BLaER1 treated with 17β-estradiol and CSF1 and Interleukin-3, amounts not matched to agents 10 nM and 100 nM (cell line): ENCODE results near the gene SORCS2.

Source experiments
- H3K27ac ChIP-seq, 11 experiments: shearing (Covaris generic); formaldehyde crosslinking; 2 replicates each; pipeline ENCODE4 v1.8.1; 2022
- H3K27me3 ChIP-seq, 11 experiments: shearing (Covaris generic); formaldehyde crosslinking; 2 replicates each; pipeline ENCODE4 v1.8.1; 2022
- H3K36me3 ChIP-seq, 11 experiments: shearing (Covaris generic); formaldehyde crosslinking; 2 replicates each; pipeline ENCODE4 v1.8.1; 2022
- H3K4me1 ChIP-seq, 10 experiments: shearing (Covaris generic); formaldehyde crosslinking; 2 replicates each; pipeline ENCODE4 v1.8.1; 2022
- H3K4me2 ChIP-seq, 11 experiments: shearing (Covaris generic); formaldehyde crosslinking; 2 replicates each; pipeline ENCODE4 v1.8.1; 2022
- H3K4me3 ChIP-seq, 10 experiments: shearing (Covaris generic); formaldehyde crosslinking; 2 replicates each; pipeline ENCODE4 v1.8.1; 2022
- H3K9ac ChIP-seq, 11 experiments: shearing (Covaris generic); formaldehyde crosslinking; 2 replicates each; pipeline ENCODE4 v1.8.1; 2022
- H3K9me3 ChIP-seq, 11 experiments: shearing (Covaris generic); formaldehyde crosslinking; replicated peaks in 1 of 11; 2 replicates each; pipeline ENCODE4 v1.8.1; 2022
- H4K20me1 ChIP-seq, 11 experiments: shearing (Covaris generic); formaldehyde crosslinking; 2 replicates each; pipeline ENCODE4 v1.8.1; 2022
- Cebpa-rat ChIP-seq, 11 experiments: shearing (Covaris generic); IDR thresholded peaks; 2 replicates each; pipeline ENCODE4 v1.8.1; 2022

The SORCS2 gene

DNA sequence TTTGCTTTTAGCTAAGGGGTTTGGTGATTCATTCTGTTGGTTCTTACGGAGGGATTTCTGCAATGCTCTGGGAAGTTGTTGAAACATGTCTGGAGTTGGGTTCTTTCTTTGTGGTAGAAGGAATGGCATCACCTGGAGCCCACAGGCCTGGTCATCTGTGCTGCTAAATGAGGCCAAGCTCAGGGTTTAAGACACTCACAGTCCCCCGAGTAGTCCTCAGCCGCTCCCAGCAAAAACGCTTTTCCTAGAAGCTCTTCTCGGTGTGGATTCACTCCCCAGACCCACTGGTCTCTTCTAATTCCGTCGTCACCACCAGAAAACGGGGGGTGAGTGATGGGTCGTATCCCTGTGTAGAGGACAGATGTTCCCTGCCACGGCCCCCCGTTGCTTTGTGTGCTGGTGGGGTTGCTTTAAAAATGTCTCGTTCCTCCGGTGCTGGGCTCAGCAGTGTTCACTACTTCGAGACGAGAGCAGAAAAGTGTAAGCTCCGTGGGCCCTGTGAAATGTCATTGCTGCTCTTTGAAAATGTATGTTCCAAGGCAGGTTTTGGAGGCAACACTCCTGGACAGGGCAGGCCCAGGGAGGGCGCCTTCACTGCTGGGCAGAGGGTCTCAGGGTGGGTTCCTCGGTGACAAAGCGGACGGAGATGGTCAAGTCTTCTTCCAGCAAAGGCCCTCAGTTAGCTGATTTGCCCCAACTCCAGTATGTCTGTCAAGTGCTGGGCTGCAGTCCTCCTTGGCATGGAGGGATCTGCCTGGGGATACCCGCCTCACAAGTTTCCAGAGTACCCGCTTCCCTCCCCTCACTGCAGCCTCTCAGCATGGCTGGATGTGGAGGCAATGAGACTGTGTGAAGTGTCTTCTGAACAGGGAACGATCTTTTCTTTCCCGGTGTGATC, 205.1 kb downstream of the SORCS2 start:
- H3K27me3 ChIP-seq: peaks cover 0 to 8% (median 0%) of the 10 kb centered on the region in 11 experiments; a peak in 2 of 22 replicates
- peak overlapping the region in 5 of 11 experiments; percentile 7 to 58 (median 13); a peak in 6 of 22 replicates for H3K9ac ChIP-seq
- peak overlapping the region; percentile 6 to 89 (median 67); a peak in 20 of 22 replicates for H3K4me2 ChIP-seq
- H3K4me1 ChIP-seq: peaks cover 28 to 77% (median 72%) of the 10 kb centered on the region in 10 experiments
- H3K27ac ChIP-seq: peak overlapping the region in 6 of 11 experiments; percentile 25 to 60 (median 51); a peak in 9 of 22 replicates
- H3K9me3 ChIP-seq: no peaks in the 10 kb centered on the region
- no peaks in the 10 kb centered on the region; a peak in 1 of 22 replicates for H4K20me1 ChIP-seq
- H3K4me3 ChIP-seq: no peak overlapping the region
- no peak for TF ChIP-seq Cebpa-rat (IDR thresholded peaks at IDR 0.05)
- no peaks in the 10 kb centered on the region for H3K36me3 ChIP-seq

DNA sequence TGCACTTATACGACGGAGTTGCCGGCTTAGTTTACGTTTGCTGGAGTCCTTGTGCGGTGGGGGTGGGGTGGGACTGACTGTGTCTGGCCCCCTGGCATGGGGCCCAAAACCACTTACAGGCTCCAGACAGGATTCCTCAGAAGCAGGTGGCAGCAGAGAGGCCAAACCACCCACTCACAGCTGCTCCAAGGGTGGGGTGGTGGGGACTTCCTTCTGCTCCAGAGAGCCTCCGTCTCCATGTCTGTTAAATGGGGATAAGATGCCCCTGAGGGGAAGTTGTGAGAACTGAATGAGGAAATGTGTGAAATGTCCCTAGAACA, 205.7 kb downstream of the SORCS2 start:
- Histone ChIP-seq H3K4me1 (peaks cover 28 to 71% (median 66%) of the 10 kb centered on the region in 10 experiments), H3K9me3 (no peaks in the 10 kb centered on the region), H3K4me3 (no peak overlapping the region), H3K27ac (peak overlapping the region in 5 of 11 experiments; percentile 49 to 60 (median 51); a peak in 9 of 22 replicates), H4K20me1 (no peaks in the 10 kb centered on the region; a peak in 1 of 22 replicates), H3K9ac (peak overlapping the region in 4 of 11 experiments; percentile 7 to 58 (median 22); a peak in 5 of 22 replicates), H3K4me2 (peak overlapping the region; percentile 6 to 89 (median 67); a peak in 20 of 22 replicates), H3K27me3 (peaks cover 0 to 8% (median 0%) of the 10 kb centered on the region in 11 experiments; a peak in 2 of 22 replicates), H3K36me3 (no peaks in the 10 kb centered on the region)
- no peak for TF ChIP-seq Cebpa-rat (IDR thresholded peaks at IDR 0.05)

DNA sequence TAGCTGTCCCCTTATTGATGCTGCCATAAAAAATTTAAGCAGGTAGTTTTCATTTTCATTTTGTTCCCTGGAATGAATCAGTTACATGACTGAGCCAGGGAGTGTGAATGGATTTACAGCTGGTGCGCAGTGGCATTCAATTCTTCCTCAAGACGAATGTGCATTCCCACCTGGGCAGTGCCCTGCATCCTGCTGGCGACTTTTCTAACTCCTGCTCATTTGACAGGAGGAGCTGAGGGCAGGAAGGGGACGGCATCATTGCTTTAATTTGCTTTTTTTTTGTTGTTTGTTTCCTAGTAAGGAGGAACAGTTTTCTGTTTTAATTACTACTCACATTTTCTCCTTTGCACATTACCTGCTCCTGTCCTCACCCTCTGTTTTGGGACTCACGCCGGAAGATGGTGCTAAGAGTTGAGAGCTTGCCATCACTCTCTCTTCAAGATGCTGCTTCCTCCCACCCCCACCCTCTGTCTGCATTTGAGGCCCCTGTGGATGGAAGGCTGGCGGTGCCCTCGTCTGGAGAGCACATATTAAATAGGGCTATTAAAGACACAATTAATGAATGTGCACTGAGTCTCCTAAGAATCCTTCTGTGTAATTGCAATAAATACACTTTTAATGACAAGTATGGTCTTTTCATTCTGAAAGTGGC, 206.6 kb downstream of the SORCS2 start:
- no peaks in the 10 kb centered on the region; a peak in 1 of 22 replicates for H4K20me1 ChIP-seq
- H3K4me3 ChIP-seq: no peak overlapping the region
- TF ChIP-seq Cebpa-rat (IDR thresholded peaks at IDR 0.05): no peak
- no peaks in the 10 kb centered on the region; a peak in 1 of 22 replicates for H3K9me3 ChIP-seq
- H3K9ac ChIP-seq: peak overlapping the region in 1 of 11 experiments; percentile 33; a peak in 1 of 22 replicates
- peaks cover 0 to 8% (median 0%) of the 10 kb centered on the region in 11 experiments; a peak in 2 of 22 replicates for H3K27me3 ChIP-seq
- no peak overlapping the region for H3K27ac ChIP-seq
- H3K4me1 ChIP-seq: peaks cover 28 to 62% (median 60%) of the 10 kb centered on the region in 10 experiments
- H3K4me2 ChIP-seq: peak overlapping the region; percentile 0 to 89 (median 67); a peak in 20 of 22 replicates
- no peaks in the 10 kb centered on the region for H3K36me3 ChIP-seq

DNA sequence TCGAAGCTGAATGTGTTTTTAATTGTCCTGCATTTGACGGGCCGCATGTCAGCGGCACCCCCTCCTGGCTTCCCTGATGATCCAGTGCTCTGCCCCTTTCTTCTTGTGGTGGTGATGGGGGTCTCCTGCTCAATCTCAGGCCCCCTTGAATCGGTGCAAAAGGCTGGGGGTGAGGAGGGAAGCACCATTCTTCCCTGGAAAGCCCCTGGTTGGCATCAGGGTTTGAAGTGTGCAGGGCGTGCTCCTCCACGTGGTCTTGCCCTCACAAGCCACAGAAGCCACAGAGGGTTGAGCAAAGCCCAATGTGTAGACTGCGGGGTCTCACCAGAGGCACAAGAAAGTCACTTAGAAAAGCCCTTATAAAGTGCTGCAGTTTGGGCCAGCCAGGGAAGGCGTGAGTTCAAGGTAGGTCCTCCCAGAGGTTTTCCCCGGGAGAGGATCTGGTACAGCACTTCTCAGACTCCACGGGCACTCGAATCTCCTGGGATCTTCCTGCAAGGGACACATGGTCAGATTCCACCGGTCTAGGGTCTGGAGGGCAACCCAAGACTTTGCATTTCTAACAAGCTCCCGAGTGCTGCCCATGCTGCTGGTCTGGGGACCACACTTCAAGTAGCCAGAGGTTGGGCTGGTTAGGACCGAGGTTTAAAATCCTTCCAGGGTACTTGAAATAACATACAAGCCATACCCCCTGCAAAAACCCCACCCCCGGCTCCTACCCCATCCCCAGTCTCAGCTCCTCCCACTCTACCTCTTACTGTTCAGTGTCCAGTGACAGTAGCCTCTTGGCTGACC, 207.3 kb downstream of the SORCS2 start:
- Histone ChIP-seq H3K4me2 (peak overlapping the region; percentile 0 to 89 (median 67); a peak in 21 of 22 replicates), H3K36me3 (no peaks in the 10 kb centered on the region), H3K4me1 (peaks cover 28 to 55% (median 53%) of the 10 kb centered on the region in 10 experiments), H3K27me3 (peaks cover 0 to 8% (median 0%) of the 10 kb centered on the region in 11 experiments; a peak in 2 of 22 replicates), H3K9ac (peak overlapping the region in 2 of 11 experiments; percentile 10 to 33; a peak in 1 of 22 replicates), H4K20me1 (no peaks in the 10 kb centered on the region; a peak in 1 of 22 replicates), H3K27ac (no peak overlapping the region), H3K4me3 (no peak overlapping the region), H3K9me3 (peaks cover 0 to 6% (median 2%) of the 10 kb centered on the region in 11 experiments; a peak in 12 of 22 replicates)
- TF ChIP-seq Cebpa-rat (IDR thresholded peaks at IDR 0.05): no peak

DNA sequence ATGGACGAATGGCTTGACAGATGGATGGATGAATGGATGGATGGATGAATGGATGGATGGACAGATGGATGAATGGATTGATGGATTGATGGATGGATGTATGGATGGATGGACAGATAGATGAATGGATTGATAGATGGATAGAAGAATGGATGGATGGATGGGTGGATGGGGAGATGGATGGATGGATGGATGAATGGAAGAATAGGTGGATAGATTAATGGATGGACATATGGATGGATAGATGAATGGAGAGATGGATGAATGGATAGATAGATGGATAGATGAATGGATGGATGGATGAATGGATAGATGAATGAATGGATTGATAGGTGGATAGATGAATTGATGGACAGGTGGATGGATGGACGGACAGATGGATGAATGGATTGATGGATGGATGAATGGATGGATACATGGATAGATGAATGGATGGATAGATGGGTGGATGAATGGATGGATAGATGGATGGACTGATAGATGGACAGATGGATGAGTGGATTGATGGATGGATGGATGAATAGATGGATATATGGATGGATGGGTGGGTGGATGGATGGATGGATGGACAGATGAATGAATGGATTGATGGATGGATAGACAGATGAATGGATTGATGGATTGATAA, 208.4 kb downstream of the SORCS2 start:
- H3K9me3 ChIP-seq: peaks cover 0 to 16% (median 11%) of the 10 kb centered on the region in 11 experiments; a peak in 16 of 22 replicates
- H3K36me3 ChIP-seq: no peaks in the 10 kb centered on the region
- peaks cover 28 to 44% (median 41%) of the 10 kb centered on the region in 10 experiments for H3K4me1 ChIP-seq
- no peak for TF ChIP-seq Cebpa-rat (IDR thresholded peaks at IDR 0.05)
- no peak overlapping the region for H3K27ac ChIP-seq
- no peak overlapping the region for H3K4me3 ChIP-seq
- H4K20me1 ChIP-seq: no peaks in the 10 kb centered on the region
- peaks cover 0 to 6% (median 0%) of the 10 kb centered on the region in 11 experiments; a peak in 2 of 22 replicates for H3K27me3 ChIP-seq
- H3K9ac ChIP-seq: no peak overlapping the region
- no peak overlapping the region for H3K4me2 ChIP-seq

DNA sequence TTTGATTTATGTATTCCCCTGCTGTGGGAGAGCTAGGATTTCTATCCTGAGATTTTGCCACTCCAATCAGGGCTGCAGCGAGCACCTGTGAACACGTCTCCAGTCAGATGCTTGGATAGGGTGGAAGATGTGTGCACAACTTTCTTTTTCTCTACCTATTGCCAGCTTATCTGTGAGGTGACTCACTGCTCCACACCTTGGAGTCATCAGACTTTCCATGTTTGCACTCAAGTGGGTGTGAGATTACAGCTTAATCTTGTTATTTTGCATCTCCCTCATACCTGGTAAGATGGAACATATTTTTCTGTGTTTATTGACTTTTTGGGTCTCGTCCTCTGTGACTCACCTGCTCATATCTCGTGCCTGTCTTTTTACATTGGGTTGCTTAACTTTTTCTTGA, 210.2 kb downstream of the SORCS2 start:
- Histone ChIP-seq H3K4me2 (no peak overlapping the region), H3K4me1 (peaks cover 23 to 26% (median 24%) of the 10 kb centered on the region in 10 experiments), H3K27ac (no peak overlapping the region), H3K9me3 (peaks cover 8 to 31% (median 26%) of the 10 kb centered on the region in 11 experiments; a peak in 21 of 22 replicates), H3K27me3 (no peaks in the 10 kb centered on the region; a peak in 1 of 22 replicates), H4K20me1 (no peaks in the 10 kb centered on the region), H3K36me3 (peaks cover 0 to 4% (median 0%) of the 10 kb centered on the region in 11 experiments; a peak in 1 of 22 replicates), H3K9ac (no peak overlapping the region), H3K4me3 (no peak overlapping the region)
- no peak for TF ChIP-seq Cebpa-rat (IDR thresholded peaks at IDR 0.05)

DNA sequence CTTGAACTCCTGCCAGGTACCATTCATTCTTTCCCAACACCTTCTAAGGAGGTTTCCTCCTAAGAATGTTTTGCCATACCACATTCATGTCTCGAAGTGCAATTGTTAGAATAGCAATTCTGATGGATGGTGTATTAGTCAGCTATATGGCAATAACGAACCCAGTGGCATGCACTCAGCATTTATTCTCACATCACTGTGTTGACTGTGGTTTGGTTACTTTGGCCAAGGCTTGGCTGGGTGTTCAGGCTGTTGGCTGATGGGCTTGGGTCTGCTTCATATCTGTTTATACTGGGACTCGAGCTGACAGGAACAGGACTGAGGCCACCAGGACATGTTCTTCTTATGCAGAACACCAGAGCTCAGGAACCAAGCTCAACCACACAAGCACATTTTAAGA, 210.7 kb downstream of the SORCS2 start:
- Histone ChIP-seq H3K4me1 (peaks cover 18 to 22% (median 19%) of the 10 kb centered on the region in 10 experiments), H3K9me3 (peaks cover 10 to 36% (median 29%) of the 10 kb centered on the region in 11 experiments), H3K27me3 (no peaks in the 10 kb centered on the region), H4K20me1 (no peaks in the 10 kb centered on the region), H3K36me3 (peaks cover 0 to 4% (median 0%) of the 10 kb centered on the region in 11 experiments; a peak in 2 of 22 replicates), H3K9ac (no peak overlapping the region), H3K27ac (no peak overlapping the region), H3K4me3 (no peak overlapping the region), H3K4me2 (no peak overlapping the region)
- TF ChIP-seq Cebpa-rat (IDR thresholded peaks at IDR 0.05): no peak

DNA sequence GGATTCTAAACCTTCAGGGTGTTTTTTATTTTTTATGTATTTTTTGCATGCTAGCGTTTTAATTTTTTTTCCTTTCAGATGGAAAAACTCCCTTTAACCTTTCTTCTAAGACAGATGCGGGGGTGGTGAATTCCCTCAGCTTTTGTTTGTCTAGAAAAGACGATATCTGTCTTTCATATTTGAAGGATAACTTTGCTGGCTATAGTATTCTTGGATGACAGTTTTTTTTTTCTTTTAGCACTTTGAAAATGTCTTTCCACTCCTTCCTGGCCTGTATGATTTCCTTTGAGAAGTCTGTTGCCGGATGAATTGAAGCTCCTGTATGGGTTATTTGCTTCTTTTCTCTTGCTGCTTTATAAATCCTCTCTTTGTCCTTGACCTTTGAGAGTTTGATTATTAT, 215.8 kb downstream of the SORCS2 start:
- H3K27me3 ChIP-seq: no peaks in the 10 kb centered on the region

More for the DNA sequence above, 215.8 kb downstream of the SORCS2 start:
- Histone ChIP-seq H3K4me2 (no peak overlapping the region), H3K36me3 (peaks cover 0 to 26% (median 0%) of the 10 kb centered on the region in 11 experiments; a peak in 6 of 22 replicates), H3K4me1 (peaks cover 0 to 19% (median 14%) of the 10 kb centered on the region in 10 experiments; a peak in 13 of 20 replicates), H3K9me3 (peaks cover 31 to 60% (median 49%) of the 10 kb centered on the region in 11 experiments), H3K27ac (no peak overlapping the region), H4K20me1 (no peaks in the 10 kb centered on the region), H3K9ac (no peak overlapping the region), H3K4me3 (no peak overlapping the region)
- TF ChIP-seq Cebpa-rat (IDR thresholded peaks at IDR 0.05): no peak
